Stimulated activated CD8-positive, alpha-beta memory T cell treated with anti-CD3 and anti-CD28 coated beads, Interleukin-12 subunit alpha, Interleukin-12 subunit beta, amount 100 ng/mL, for 1 hour (primary cell): ENCODE measurements around the gene BGLAP.
"Not testable (repeated sequence)": the region's sequence is repeated elsewhere in the genome, so short reads cannot be mapped to it uniquely, and the experiment has no call there.

Experiments
- DNase-seq: peaks from one replicate; pipeline ENCODE4 v3.0.0-alpha.2; 2020; ENCODE audit warnings: low read depth

Gene BGLAP

GRCh38 chr1:156241926-156242325 lies at the start of gene BGLAP:
BGLAP (plus strand) TSS chr1:156242184; CDS start chr1:156242232, 48 bp downstream.
- no peak for DNase-seq

- DNase-seq: no peak
Measured at GRCh38 chr1:156193208-156193487, 48.8 kb upstream of the BGLAP start.

GRCh38 chr1:156193488-156194299 lies 48.3 kb upstream of the BGLAP start, which contains the start of gene SLC25A44:
SLC25A44 (plus strand) TSS chr1:156194104; CDS start chr1:156199848, 5,744 bp downstream.
- DNase-seq: peak; percentile 92

GRCh38 chr1:156194300-156194652 lies 47.7 kb upstream of the BGLAP start:
- no peak for DNase-seq

- no peak for DNase-seq
Measured at GRCh38 chr1:156195853-156196252, 46.1 kb upstream of the BGLAP start.

- DNase-seq: no peak
Measured at GRCh38 chr1:156196445-156196844, 45.5 kb upstream of the BGLAP start.

- DNase-seq: no peak
Measured at GRCh38 chr1:156198831-156199349, 43.1 kb upstream of the BGLAP start.

- no peak for DNase-seq
Measured at GRCh38 chr1:156200044-156200443, 41.9 kb upstream of the BGLAP start.

GRCh38 chr1:156203331-156203730 lies 38.7 kb upstream of the BGLAP start:
- no peak for DNase-seq

GRCh38 chr1:156204686-156205085 lies 37.3 kb upstream of the BGLAP start:
- DNase-seq: no peak

GRCh38 chr1:156211243-156211642 lies 30.7 kb upstream of the BGLAP start:
- DNase-seq: no peak

- DNase-seq: no peak
Measured at GRCh38 chr1:156212130-156212529, 29.9 kb upstream of the BGLAP start.

GRCh38 chr1:156212833-156213643 lies 28.9 kb upstream of the BGLAP start, which contains the start of gene PMF1:
PMF1 (plus strand) TSS chr1:156213007; CDS start chr1:156213016, 9 bp downstream.
- peak; percentile 94 for DNase-seq

GRCh38 chr1:156213644-156213966 lies 28.4 kb upstream of the BGLAP start:
- DNase-seq: no peak

- no peak for DNase-seq
Measured at GRCh38 chr1:156214024-156214748, 27.8 kb upstream of the BGLAP start.

- not testable (repeated sequence) for DNase-seq
Measured at GRCh38 chr1:156216361-156217086, 25.5 kb upstream of the BGLAP start.

- no peak for DNase-seq
Measured at GRCh38 chr1:156217871-156218270, 24.1 kb upstream of the BGLAP start.

- no peak for DNase-seq
Measured at GRCh38 chr1:156220226-156220625, 21.8 kb upstream of the BGLAP start.

GRCh38 chr1:156221986-156222692 lies 19.8 kb upstream of the BGLAP start:
- no peak for DNase-seq

GRCh38 chr1:156225677-156226014 lies 16.3 kb upstream of the BGLAP start:
- no peak for DNase-seq

- DNase-seq: no peak
Measured at GRCh38 chr1:156226116-156226538, 15.9 kb upstream of the BGLAP start.
